DMS53 (cell line): ENCODE results near the gene TAPT1.

Experiments
- DNase-seq: peaks from one replicate; lab custom pipeline; 2025; lab: John Stamatoyannopoulos, UW

The TAPT1 gene

GRCh38 chr4:16131293-16131692 lies 95.0 kb downstream of the TAPT1 start:
- no peak for DNase-seq

- DNase-seq: peak; percentile 95
Measured at GRCh38 chr4:16129336-16129735, 96.9 kb downstream of the TAPT1 start.

GRCh38 chr4:16126714-16127113 lies 99.6 kb downstream of the TAPT1 start:
- peak; percentile 95 for DNase-seq

- peak; percentile 96 for DNase-seq
Measured at GRCh38 chr4:16125571-16126445, 100.5 kb downstream of the TAPT1 start.

GRCh38 chr4:16124232-16124631 lies 102.0 kb downstream of the TAPT1 start:
- DNase-seq: peak; percentile 61

- peak; percentile 98 for DNase-seq
Measured at GRCh38 chr4:16123356-16124084, 102.8 kb downstream of the TAPT1 start.

- no peak for DNase-seq
Measured at GRCh38 chr4:16122784-16123183, 103.5 kb downstream of the TAPT1 start.

GRCh38 chr4:16122308-16122711 lies 104.0 kb downstream of the TAPT1 start:
- DNase-seq: peak; percentile 40

- DNase-seq: peak; percentile 52
Measured at GRCh38 chr4:16120720-16121119, 105.6 kb downstream of the TAPT1 start.

- peak; percentile 65 for DNase-seq
Measured at GRCh38 chr4:16119981-16120380, 106.3 kb downstream of the TAPT1 start.

GRCh38 chr4:16118090-16118489 lies 108.2 kb downstream of the TAPT1 start:
- DNase-seq: peak; percentile 28

GRCh38 chr4:16117164-16117563 lies 109.1 kb downstream of the TAPT1 start:
- DNase-seq: peak; percentile 89

- peak; percentile 95 for DNase-seq
Measured at GRCh38 chr4:16116493-16116990, 109.7 kb downstream of the TAPT1 start.

- DNase-seq: peak; percentile 88
Measured at GRCh38 chr4:16116019-16116418, 110.3 kb downstream of the TAPT1 start.

GRCh38 chr4:16114546-16114945 lies 111.7 kb downstream of the TAPT1 start:
- no peak for DNase-seq

GRCh38 chr4:16113741-16114140 lies 112.5 kb downstream of the TAPT1 start:
- no peak for DNase-seq

- DNase-seq: no peak
Measured at GRCh38 chr4:16111533-16111932, 114.7 kb downstream of the TAPT1 start.

GRCh38 chr4:16110661-16111290 lies 115.5 kb downstream of the TAPT1 start:
- no peak for DNase-seq
